Thoracic aorta (tissue), 2 donors: ENCODE data around the gene VDAC1. TPM values are rescaled to one million over a fixed set of nuclear protein-coding genes. Genes with fewer than 3 reads are reported as not detected.
A peak's percentile ranks its signal among the peaks of the same experiment; 100 is the strongest.

Experiments used
- ATAC-seq: fragments of 150-250 bp; one replicate; pipeline ENCODE4 v1.8.0; 2017; ENCODE audit warnings: low read depth; ENCODE audit not compliant: insufficient number of reproducible peaks, low FRiP score
- DNase-seq: peaks from one replicate; pipeline ENCODE4 v3.0.0-alpha.2; 2020; ENCODE audit warnings: low spot score
- H3K27ac ChIP-seq, 2 donors: fragments of 200-600 bp; sonication (generic); 1 replicate in 1 of 2; 2 replicates in 1 of 2; pipeline ENCODE4 v1.5.1; 2016; ENCODE audit warnings: mild to moderate bottlenecking in 2 of 2, moderate library complexity in 2 of 2
- H3K27me3 ChIP-seq: fragments of 200-600 bp; sonication (generic); replicated peaks from 2 replicates; pipeline ENCODE4 v1.6.0; 2016; ENCODE audit warnings: mild to moderate bottlenecking; ENCODE audit not compliant: insufficient read depth
- H3K36me3 ChIP-seq: fragments of 200-600 bp; sonication (generic); one replicate; pipeline ENCODE4 v1.5.1; 2016
- H3K4me1 ChIP-seq, 2 donors: fragments of 200-600 bp; sonication (generic); 1 replicate in 1 of 2; 2 replicates in 1 of 2; pipeline versions ENCODE4 v1.5.1 to v1.6.0; 2016; ENCODE audit warnings: low read depth in 2 of 2, mild to moderate bottlenecking in 1 of 2; ENCODE audit not compliant: control insufficient read depth in 1 of 2
- H3K4me3 ChIP-seq: fragments of 200-600 bp; sonication (generic); 2 replicates; pipeline ENCODE4 v1.5.1; 2016; ENCODE audit warnings: mild to moderate bottlenecking
- H3K9me3 ChIP-seq: fragments of 200-600 bp; sonication (generic); 2 replicates; pipeline ENCODE4 v1.5.1; 2016
- total RNA-seq, 2 donors: library from RNA; depleted of rRNA; stranded (reverse); fragments of >200 nt; gene quantifications; one replicate each; pipeline versions ENCODE4 v1.1.0 to v1.2.3, GENCODE V29; 2016
- TF ChIP-seq, protein P1 (sequence below): fragments of 200-600 bp; sonication (generic); IDR thresholded peaks from one replicate; pipeline ENCODE4 v1.5.1; 2019; ENCODE audit warnings: antibody characterized with exemption

The VDAC1 gene
- total RNA-seq, 2 donors from 2014 or later: 77.0 to 112 TPM

DNA sequence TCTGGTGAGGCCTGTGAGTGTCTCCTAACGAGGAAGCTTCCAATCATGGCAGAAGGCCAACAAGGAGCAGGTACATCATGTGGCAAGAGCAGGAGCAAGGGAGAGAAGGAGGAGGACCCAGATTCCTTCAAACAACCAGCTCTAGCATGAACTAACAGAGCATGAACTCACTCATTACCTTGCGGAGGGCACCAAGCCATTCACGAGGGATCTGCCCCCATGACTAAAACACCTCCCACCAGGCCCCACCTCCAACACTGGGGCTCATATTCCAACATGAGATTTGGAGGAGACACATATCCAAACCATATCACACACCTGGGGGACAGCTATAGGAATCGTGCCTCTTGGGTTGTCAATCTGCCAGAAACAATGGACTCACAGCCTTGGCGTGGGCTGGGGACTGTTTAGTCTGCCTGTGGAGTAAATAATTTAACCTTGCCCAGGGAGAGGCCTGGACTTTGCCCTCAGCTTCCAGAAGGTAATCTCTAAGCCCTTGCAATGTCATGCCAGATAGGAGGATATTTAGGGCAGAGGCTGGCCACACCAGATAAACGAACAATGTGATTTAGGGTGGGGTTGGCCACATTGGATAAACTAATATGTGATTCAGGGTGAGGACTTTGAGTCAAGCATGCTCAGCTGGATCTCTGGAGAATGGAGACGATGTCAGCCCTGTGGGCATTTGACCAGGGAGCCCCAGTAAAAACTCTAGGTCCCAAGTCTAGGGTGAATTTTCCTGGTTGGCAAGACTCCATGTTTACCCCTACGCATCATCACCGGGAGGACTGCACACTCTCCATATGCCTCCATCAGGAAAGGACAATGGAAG lies 13.6 kb upstream of the VDAC1 start:
- Histone ChIP-seq H3K4me1 (no peaks in the 10 kb centered on the region), H3K4me3 (no peak overlapping the region), H3K9me3 (no peaks in the 10 kb centered on the region), H3K36me3 (no peaks in the 10 kb centered on the region), H3K27me3 (no peaks in the 10 kb centered on the region), H3K27ac (no peak overlapping the region)
- DNase-seq (no peak), ATAC-seq (no peak)
- TF ChIP-seq, protein P1, sequence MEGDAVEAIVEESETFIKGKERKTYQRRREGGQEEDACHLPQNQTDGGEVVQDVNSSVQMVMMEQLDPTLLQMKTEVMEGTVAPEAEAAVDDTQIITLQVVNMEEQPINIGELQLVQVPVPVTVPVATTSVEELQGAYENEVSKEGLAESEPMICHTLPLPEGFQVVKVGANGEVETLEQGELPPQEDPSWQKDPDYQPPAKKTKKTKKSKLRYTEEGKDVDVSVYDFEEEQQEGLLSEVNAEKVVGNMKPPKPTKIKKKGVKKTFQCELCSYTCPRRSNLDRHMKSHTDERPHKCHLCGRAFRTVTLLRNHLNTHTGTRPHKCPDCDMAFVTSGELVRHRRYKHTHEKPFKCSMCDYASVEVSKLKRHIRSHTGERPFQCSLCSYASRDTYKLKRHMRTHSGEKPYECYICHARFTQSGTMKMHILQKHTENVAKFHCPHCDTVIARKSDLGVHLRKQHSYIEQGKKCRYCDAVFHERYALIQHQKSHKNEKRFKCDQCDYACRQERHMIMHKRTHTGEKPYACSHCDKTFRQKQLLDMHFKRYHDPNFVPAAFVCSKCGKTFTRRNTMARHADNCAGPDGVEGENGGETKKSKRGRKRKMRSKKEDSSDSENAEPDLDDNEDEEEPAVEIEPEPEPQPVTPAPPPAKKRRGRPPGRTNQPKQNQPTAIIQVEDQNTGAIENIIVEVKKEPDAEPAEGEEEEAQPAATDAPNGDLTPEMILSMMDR: no peak

DNA sequence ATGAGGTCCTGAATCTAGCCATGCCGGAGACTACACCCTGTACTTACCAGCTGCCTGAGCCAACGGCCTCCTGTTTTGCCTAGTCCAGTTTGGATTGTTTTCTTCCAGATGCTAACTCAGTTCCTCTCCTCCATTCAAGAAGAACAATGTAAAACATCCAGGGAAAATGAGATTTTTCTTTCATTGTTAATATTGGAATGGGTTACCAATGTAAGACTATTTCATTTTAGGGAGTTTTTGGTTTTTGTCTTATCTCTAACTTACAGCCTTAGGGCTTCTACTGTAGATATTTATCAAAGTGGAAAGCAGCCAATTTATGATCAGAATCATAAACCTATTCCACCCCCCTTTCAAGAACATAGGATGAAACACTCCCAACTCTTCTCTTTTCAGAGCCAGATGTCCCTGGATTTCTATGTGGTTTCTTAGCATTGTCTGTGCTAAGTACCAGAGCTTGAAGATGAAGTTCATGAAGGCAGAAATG lies 3.5 kb upstream of the VDAC1 start:
- no peak for ATAC-seq
- Histone ChIP-seq H3K36me3 (no peaks in the 10 kb centered on the region), H3K27ac (no peak overlapping the region), H3K4me1 (peaks cover 8 to 13% of the 10 kb centered on the region in 2 donors), H3K9me3 (no peaks in the 10 kb centered on the region), H3K4me3 (no peak overlapping the region), H3K27me3 (no peaks in the 10 kb centered on the region)
- TF ChIP-seq, protein P1: no peak
- DNase-seq: no peak

DNA sequence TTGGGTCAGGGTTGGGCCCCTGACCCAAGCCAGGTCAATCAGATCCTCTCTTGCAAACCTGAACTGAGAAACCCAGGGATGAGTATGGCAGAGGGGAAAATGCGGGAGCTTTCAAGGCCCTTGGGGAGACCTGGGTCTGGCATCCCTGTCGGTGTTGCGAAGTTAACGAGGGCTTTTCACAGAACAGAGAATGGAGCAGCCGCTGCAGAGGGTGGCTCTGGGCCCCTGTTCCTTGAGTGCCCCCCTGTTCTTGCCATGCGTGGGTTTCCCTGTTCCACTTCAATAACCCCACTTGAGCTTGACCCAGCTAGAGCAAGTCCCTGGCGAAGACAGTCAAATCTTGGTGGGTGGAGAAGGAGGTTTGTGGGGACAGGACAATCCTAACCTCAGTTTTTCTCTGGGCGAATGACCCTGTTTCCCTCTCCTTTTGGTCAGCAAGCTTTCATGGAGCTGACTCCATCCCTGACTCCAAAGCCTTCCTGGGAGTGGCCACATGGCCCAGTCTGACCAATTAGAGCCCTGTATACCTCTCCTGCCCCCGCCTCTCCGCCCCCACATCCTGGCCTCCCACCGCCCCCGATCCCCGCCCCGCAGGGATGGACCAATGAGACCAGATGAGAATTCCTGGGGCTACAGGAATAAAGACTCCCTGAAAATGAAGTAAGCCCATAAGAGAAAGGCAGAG lies 2.9 kb upstream of the VDAC1 start:
- no peak for ATAC-seq
- peaks cover 14 to 19% of the 10 kb centered on the region in 2 donors for H3K4me1 ChIP-seq
- TF ChIP-seq, protein P1: no peak
- DNase-seq: no peak
- no peaks in the 10 kb centered on the region for H3K27me3 ChIP-seq
- H3K9me3 ChIP-seq: no peaks in the 10 kb centered on the region
- H3K36me3 ChIP-seq: no peaks in the 10 kb centered on the region
- H3K4me3 ChIP-seq: no peak overlapping the region
- H3K27ac ChIP-seq: no peak overlapping the region

- H3K9me3 ChIP-seq: no peaks in the 10 kb centered on the region
- H3K4me3 ChIP-seq: peak overlapping the region; percentile 95
These were observed 1.3 kb upstream of the VDAC1 start for GRCh38 chr5:134006115-134006514.

More at GRCh38 chr5:134006115-134006514, 1.3 kb upstream of the VDAC1 start:
- TF ChIP-seq, protein P1: no peak
- Histone ChIP-seq H3K4me1 (peaks cover 23 to 34% of the 10 kb centered on the region in 2 donors), H3K27me3 (no peaks in the 10 kb centered on the region), H3K27ac (peak overlapping the region; percentile 100), H3K36me3 (no peaks in the 10 kb centered on the region)
- ATAC-seq (no peak), DNase-seq (no peak)
